Mucosa of descending colon (tissue), 3 donors: ENCODE data around the gene ZNF500. TPM values are rescaled to one million over a fixed set of nuclear protein-coding genes. Genes with fewer than 3 reads are reported as not detected.

ENCODE experiments used
- ATAC-seq: fragments of 200-7000 bp; cut with Tn5 transposase; one replicate; pipeline ENCODE4 v1.9.1; 2020; ENCODE audit warnings: mild to moderate bottlenecking, moderate library complexity
- DNase-seq, 3 donors: peaks; one replicate each; pipeline ENCODE4 v3.0.0-alpha.2; 2020
- H3K36me3 ChIP-seq: fragments of 200-600 bp; one replicate; pipeline ENCODE4 v1.8.0; 2021; ENCODE audit warnings: low read depth, mild to moderate bottlenecking
- H3K4me1 ChIP-seq: fragments of 200-600 bp; one replicate; pipeline ENCODE4 v1.8.0; 2021; ENCODE audit warnings: low read depth, mild to moderate bottlenecking
- H3K4me3 ChIP-seq: fragments of 200-600 bp; one replicate; pipeline ENCODE4 v1.8.0; 2021; ENCODE audit warnings: mild to moderate bottlenecking
- H3K9me3 ChIP-seq: fragments of 200-600 bp; one replicate; pipeline ENCODE4 v1.8.0; 2021; ENCODE audit warnings: mild to moderate bottlenecking
- CTCF ChIP-seq: fragments of 200-600 bp; IDR thresholded peaks from one replicate; pipeline ENCODE4 v1.8.0; 2022; ENCODE audit warnings: antibody characterized with exemption, mild to moderate bottlenecking
- intact Hi-C, 2 donors: fragments of 100-400 bp; cut with DNase I in 1 of 2; cut with micrococcal nuclease in 1 of 2; formaldehyde crosslinking; loops; one replicate each; pipeline versions ENCODE4 v1.11.0 to v1.11.1; 2022; cut with DNase I, micrococcal nuclease
- total RNA-seq, 3 donors: library from RNA; stranded (reverse); fragmentation: NEBNext Ultra II Directional in 2 of 3; extraction: Animal tissue kit (Norgen Biotek cat#: 25700) in 2 of 3; gene quantifications; one replicate each; pipeline versions ENCODE4 v1.2.1 to v1.2.4, GENCODE V29; 2021 to 2023
- donor health status: DM: no; HTN: no; CAD: no; lungs with moderate emphysema.
- donor health status: DM: no; HTN: no; CAD: no.
- donor health status: DM: no; HTN: yes; CAD: no.

Gene ZNF500
- total RNA-seq, 3 donors from 2014 or later: 11.0 to 22.9 (median 18.8) TPM

GRCh38 chr16:4704491-4704890 is 62.5 kb downstream of the ZNF500 start:
- Histone ChIP-seq H3K4me1 (peaks cover 17% of the 10 kb centered on the region), H3K9me3 (no peaks in the 10 kb centered on the region), H3K36me3 (no peaks in the 10 kb centered on the region), H3K4me3 (no peak overlapping the region)
- no peak for DNase-seq
- intact Hi-C loops: no loop called here
- no peak for ATAC-seq
- no peak for TF ChIP-seq CTCF

GRCh38 chr16:4703906-4704305 is 63.1 kb downstream of the ZNF500 start:
- Histone ChIP-seq H3K9me3 (no peaks in the 10 kb centered on the region), H3K36me3 (no peaks in the 10 kb centered on the region), H3K4me3 (no peak overlapping the region), H3K4me1 (peaks cover 17% of the 10 kb centered on the region)
- ATAC-seq: no peak
- DNase-seq: no peak
- intact Hi-C loops: no loop called here
- TF ChIP-seq CTCF: no peak

GRCh38 chr16:4702466-4702808 is 64.5 kb downstream of the ZNF500 start:
- Histone ChIP-seq H3K4me1 (peaks cover 17% of the 10 kb centered on the region), H3K9me3 (no peaks in the 10 kb centered on the region), H3K36me3 (no peaks in the 10 kb centered on the region), H3K4me3 (no peak overlapping the region)
- DNase-seq (peak in 2 of 3 donors; percentile 46 to 51), ATAC-seq (peak; percentile 44)
- TF ChIP-seq CTCF: no peak
- intact Hi-C loops: no loop called here

- Histone ChIP-seq H3K36me3 (no peaks in the 10 kb centered on the region), H3K9me3 (no peaks in the 10 kb centered on the region), H3K4me1 (peaks cover 17% of the 10 kb centered on the region), H3K4me3 (no peak overlapping the region)
- intact Hi-C loops: no loop called here
- TF ChIP-seq CTCF: no peak
- ATAC-seq (peak; percentile 75), DNase-seq (peak in 2 of 3 donors; percentile 63)
Measured at GRCh38 chr16:4701791-4702465, 65.0 kb downstream of the ZNF500 start.

- no peaks in the 10 kb centered on the region for H3K9me3 ChIP-seq
- H3K36me3 ChIP-seq: no peaks in the 10 kb centered on the region
- no peak overlapping the region for H3K4me3 ChIP-seq
- DNase-seq: peak; percentile 78 to 88 (median 86)
- peak; percentile 91 for ATAC-seq
- no peak for TF ChIP-seq CTCF
- intact Hi-C loops: no loop called here
- H3K4me1 ChIP-seq: peaks cover 17% of the 10 kb centered on the region
Measured at GRCh38 chr16:4700997-4701743, 65.8 kb downstream of the ZNF500 start.
